PC-3 (cell line): ENCODE data around the gene AFF2. TPM values are rescaled to one million over a fixed set of nuclear protein-coding genes. Genes with fewer than 3 reads are reported as not detected.

Experiments
- ATAC-seq: fragments of 200-7000 bp; cut with Tn5 transposase; 2 replicates; pipeline ENCODE4 v1.9.1; 2020; ENCODE audit warnings: mild to moderate bottlenecking, moderate library complexity
- BruUV-seq: library from RNA; stranded (reverse); fragments of 400-500 nt; replicated peaks from 2 replicates; lab custom pipeline; 2021; lab: Mats Ljungman, UMichigan
- CTCF ChIA-PET: fragments of 300-600 bp; sonication (Branson Sonifier 250); formaldehyde crosslinking; loops from one replicate; lab custom pipeline; 2022; ENCODE audit warnings: antibody characterized with exemption; lab: Charles Lee
- POLR2A ChIA-PET: fragments of 300-600 bp; sonication (Branson Sonifier 250); formaldehyde crosslinking; loops from one replicate; lab custom pipeline; 2022; ENCODE audit warnings: antibody characterized with exemption; ENCODE audit not compliant: unreplicated experiment; lab: Charles Lee
- DNase-seq: peaks from one replicate; pipeline ENCODE4 v3.0.0-alpha.2; 2015
- H2AFZ ChIP-seq: fragments of 300-600 bp; sonication (generic); 2 replicates; pipeline ENCODE4 v1.6.0; 2016; ENCODE audit warnings: antibody characterized with exemption, low read length
- H3F3A ChIP-seq: fragments of 300-600 bp; sonication (generic); one replicate; pipeline ENCODE4 v1.6.0; 2017; ENCODE audit warnings: antibody characterized with exemption, low read length, control low read depth, mild to moderate bottlenecking; ENCODE audit not compliant: unreplicated experiment
- H3K27ac ChIP-seq: fragments of 300-600 bp; sonication (generic); 2 replicates; pipeline ENCODE4 v1.5.1; 2016; ENCODE audit warnings: mild to moderate bottlenecking, low read length
- H3K27me3 ChIP-seq: fragments of 300-600 bp; sonication (generic); 2 replicates; pipeline ENCODE4 v1.6.1; 2016; ENCODE audit warnings: low read length, mixed read lengths
- H3K36me3 ChIP-seq: fragments of 300-600 bp; sonication (generic); 2 replicates; pipeline ENCODE4 v1.6.1; 2016; ENCODE audit warnings: low read depth, mixed run types, low read length, mixed read lengths
- H3K4me1 ChIP-seq: fragments of 300-600 bp; sonication (generic); 2 replicates; pipeline ENCODE4 v1.5.1; 2016; ENCODE audit warnings: low read length; ENCODE audit not compliant: insufficient read depth
- H3K4me2 ChIP-seq: fragments of 300-600 bp; sonication (generic); 2 replicates; pipeline ENCODE4 v1.6.0; 2016; ENCODE audit warnings: low read length
- H3K4me3 ChIP-seq: fragments of 300-600 bp; sonication (generic); 2 replicates; pipeline ENCODE4 v1.5.1; 2016; ENCODE audit warnings: mild to moderate bottlenecking, low read length, mixed read lengths
- H3K79me2 ChIP-seq: fragments of 300-600 bp; sonication (generic); 2 replicates; pipeline ENCODE4 v1.6.1; 2017; ENCODE audit warnings: low read length, mixed read lengths
- H3K9ac ChIP-seq: fragments of 300-600 bp; sonication (generic); 2 replicates; pipeline ENCODE4 v1.6.0; 2016; ENCODE audit warnings: mild to moderate bottlenecking, low read length
- H3K9me2 ChIP-seq: fragments of 300-600 bp; sonication (generic); replicated peaks from 2 replicates; pipeline ENCODE4 v1.6.1; 2016; ENCODE audit warnings: mixed run types, low read length, mixed read lengths
- H3K9me3 ChIP-seq: fragments of 300-600 bp; sonication (generic); 2 replicates; pipeline ENCODE4 v1.6.1; 2016; ENCODE audit warnings: low read length, mixed read lengths
- H4K20me1 ChIP-seq: fragments of 300-600 bp; sonication (generic); 2 replicates; pipeline ENCODE4 v1.6.1; 2016; ENCODE audit warnings: low read length, mixed read lengths
- EZH2 ChIP-seq: fragments of 300-600 bp; sonication (generic); IDR thresholded peaks from one replicate; pipeline ENCODE4 v1.6.1; 2017; ENCODE audit warnings: antibody characterized with exemption, mild to moderate bottlenecking, low read length; ENCODE audit not compliant: unreplicated experiment
- EZH2phosphoT487 ChIP-seq: fragments of 300-600 bp; sonication (generic); IDR thresholded peaks from 2 replicates; pipeline ENCODE4 v1.6.1; 2018; ENCODE audit warnings: mild to moderate bottlenecking, antibody characterized with exemption, low read length, borderline replicate concordance
- intact Hi-C: fragments of 100-400 bp; cut with micrococcal nuclease; formaldehyde crosslinking; loops from 2 replicates; pipeline ENCODE4 v1.9.0; 2023
- total RNA-seq: library from RNA; depleted of rRNA; stranded (reverse); fragments of >200 nt; gene quantifications from 2 replicates; pipeline ENCODE4 v1.2.3, GENCODE V29; 2014
- TF ChIP-seq, protein P1 (sequence below): fragments of 300-600 bp; sonication (generic); conservative IDR thresholded peaks from 2 replicates; pipeline ENCODE4 v1.5.1; 2017; ENCODE audit warnings: antibody characterized with exemption, low read depth, mild to moderate bottlenecking, low read length

Gene AFF2
- total RNA-seq, 1 experiment from 2014 or later = not detected

- ChIA-PET CTCF (no interaction called here), POLR2A (no interaction called here)
- Histone ChIP-seq H3K36me3 (no peaks in the 10 kb centered on the region), H2AFZ (no peak overlapping the region), H4K20me1 (no peaks in the 10 kb centered on the region), H3K9me2 (no peaks in the 10 kb centered on the region), H3K4me2 (no peak overlapping the region), H3K4me3 (no peak overlapping the region), H3K4me1 (no peaks in the 10 kb centered on the region), H3K27ac (no peak overlapping the region), H3K27me3 (no peaks in the 10 kb centered on the region), H3F3A (no peaks in the 10 kb centered on the region), H3K9ac (no peak overlapping the region), H3K79me2 (no peaks in the 10 kb centered on the region), H3K9me3 (no peaks in the 10 kb centered on the region; the same call in 1 of the 2 replicates)
- no peak for DNase-seq
- intact Hi-C loops = no loop called here
- no TSS peak for BruUV-seq
- TF ChIP-seq EZH2phosphoT487 = no peak
- no peak for TF ChIP-seq EZH2
- TF ChIP-seq, protein P1, sequence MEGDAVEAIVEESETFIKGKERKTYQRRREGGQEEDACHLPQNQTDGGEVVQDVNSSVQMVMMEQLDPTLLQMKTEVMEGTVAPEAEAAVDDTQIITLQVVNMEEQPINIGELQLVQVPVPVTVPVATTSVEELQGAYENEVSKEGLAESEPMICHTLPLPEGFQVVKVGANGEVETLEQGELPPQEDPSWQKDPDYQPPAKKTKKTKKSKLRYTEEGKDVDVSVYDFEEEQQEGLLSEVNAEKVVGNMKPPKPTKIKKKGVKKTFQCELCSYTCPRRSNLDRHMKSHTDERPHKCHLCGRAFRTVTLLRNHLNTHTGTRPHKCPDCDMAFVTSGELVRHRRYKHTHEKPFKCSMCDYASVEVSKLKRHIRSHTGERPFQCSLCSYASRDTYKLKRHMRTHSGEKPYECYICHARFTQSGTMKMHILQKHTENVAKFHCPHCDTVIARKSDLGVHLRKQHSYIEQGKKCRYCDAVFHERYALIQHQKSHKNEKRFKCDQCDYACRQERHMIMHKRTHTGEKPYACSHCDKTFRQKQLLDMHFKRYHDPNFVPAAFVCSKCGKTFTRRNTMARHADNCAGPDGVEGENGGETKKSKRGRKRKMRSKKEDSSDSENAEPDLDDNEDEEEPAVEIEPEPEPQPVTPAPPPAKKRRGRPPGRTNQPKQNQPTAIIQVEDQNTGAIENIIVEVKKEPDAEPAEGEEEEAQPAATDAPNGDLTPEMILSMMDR = no peak
- ATAC-seq = no peak
Observed at GRCh38 chrX:148794350-148794749, 293.9 kb downstream of the AFF2 start.

DNA sequence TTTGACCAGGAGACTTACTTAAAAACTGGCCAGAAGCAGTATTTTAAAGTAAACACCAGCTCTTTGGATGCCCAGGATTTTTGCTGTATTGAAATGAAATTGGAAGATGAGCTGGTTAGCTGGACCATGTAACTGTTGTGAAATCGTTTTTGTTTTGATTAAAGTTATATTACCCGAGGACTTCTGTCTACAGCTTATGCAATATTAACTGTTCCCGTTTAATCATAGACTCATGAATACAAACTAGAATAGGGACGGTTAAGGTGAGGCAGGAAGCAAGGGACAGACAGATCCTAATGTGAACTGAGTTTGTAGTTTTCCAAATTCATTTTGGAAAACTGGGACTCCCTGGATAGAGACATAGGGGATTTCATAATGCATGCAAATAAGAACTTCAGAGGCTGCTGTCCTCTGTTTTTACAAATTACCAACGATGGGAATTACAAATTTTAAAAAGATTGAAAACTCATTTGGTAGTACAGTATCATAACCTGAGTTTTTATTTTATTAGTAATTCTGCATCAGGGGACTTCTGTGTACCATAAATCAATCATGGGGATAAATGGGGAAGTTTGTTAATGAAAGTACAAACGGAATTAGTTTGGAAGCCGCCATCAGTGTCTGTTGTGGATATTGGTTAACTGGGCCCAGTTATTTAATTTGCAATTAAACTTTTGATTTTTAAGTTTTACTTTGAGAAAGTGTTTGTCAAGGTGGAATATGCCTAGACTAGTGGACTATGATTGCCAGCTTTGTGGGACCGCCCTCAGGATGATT lies 304.4 kb downstream of the AFF2 start:
- ChIA-PET CTCF (no interaction called here), POLR2A (no interaction called here)
- no peaks in the 10 kb centered on the region for H3F3A ChIP-seq
- H2AFZ ChIP-seq = no peak overlapping the region
- H3K27ac ChIP-seq = no peak overlapping the region
- TF ChIP-seq, protein P1 = no peak
- TF ChIP-seq EZH2 (no peak), EZH2phosphoT487 (no peak)
- H3K9me3 ChIP-seq = no peaks in the 10 kb centered on the region
- DNase-seq (no peak), ATAC-seq (no peak)
- H3K36me3 ChIP-seq = no peaks in the 10 kb centered on the region
- no peak overlapping the region for H3K4me3 ChIP-seq
- no TSS peak for BruUV-seq
- intact Hi-C loops = no loop called here
- no peaks in the 10 kb centered on the region for H3K27me3 ChIP-seq
- H3K79me2 ChIP-seq = no peaks in the 10 kb centered on the region
- H3K9ac ChIP-seq = no peak overlapping the region
- no peaks in the 10 kb centered on the region for H4K20me1 ChIP-seq
- no peaks in the 10 kb centered on the region for H3K4me1 ChIP-seq
- no peaks in the 10 kb centered on the region for H3K9me2 ChIP-seq
- H3K4me2 ChIP-seq = no peak overlapping the region

DNA sequence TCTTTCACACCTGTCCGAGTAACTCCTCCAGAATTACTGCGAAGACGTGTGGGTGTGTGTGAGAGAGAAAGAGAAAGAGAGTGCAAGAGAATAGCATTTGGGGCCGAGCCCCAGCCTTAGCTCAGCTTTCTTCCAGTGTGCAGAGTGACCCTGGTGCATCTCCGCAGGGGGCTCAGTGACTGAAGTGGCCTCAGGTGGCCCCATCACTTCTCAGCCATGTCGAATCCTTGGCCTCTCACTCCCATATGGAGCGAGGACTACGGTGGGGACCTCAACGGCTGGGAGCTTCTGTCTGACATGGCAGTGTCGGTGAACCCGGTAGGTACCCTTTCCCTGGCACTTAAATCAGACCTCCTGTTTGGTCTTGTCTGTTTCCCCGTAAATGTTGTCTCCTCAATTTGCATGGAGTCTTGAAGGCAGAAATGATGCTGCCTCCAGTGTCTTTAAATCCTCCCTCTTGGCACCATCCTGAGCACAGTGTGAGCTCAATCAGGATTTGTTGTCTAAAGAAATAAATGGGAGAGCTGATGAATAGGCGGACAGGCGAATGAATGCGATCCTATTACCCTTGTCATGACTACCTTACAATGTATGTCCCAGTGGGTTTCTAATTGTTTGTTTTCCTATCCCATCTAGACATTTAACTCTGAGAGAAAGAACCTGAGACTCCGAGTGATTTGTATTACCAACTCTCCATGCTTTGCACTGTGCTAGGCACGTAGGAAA lies 305.9 kb downstream of the AFF2 start:
- no peak overlapping the region for H3K4me3 ChIP-seq
- H3K9me2 ChIP-seq = no peaks in the 10 kb centered on the region
- CTCF ChIA-PET = no interaction called here
- no peaks in the 10 kb centered on the region for H3F3A ChIP-seq
- no peaks in the 10 kb centered on the region for H3K79me2 ChIP-seq
- H3K27me3 ChIP-seq = no peaks in the 10 kb centered on the region
- H3K9ac ChIP-seq = no peak overlapping the region
- no peak for DNase-seq
- no peak overlapping the region for H2AFZ ChIP-seq
- no peak for TF ChIP-seq EZH2
- TF ChIP-seq EZH2phosphoT487 = no peak
- TF ChIP-seq, protein P1 = no peak
- H4K20me1 ChIP-seq = no peaks in the 10 kb centered on the region
- no peak overlapping the region for H3K27ac ChIP-seq
- H3K36me3 ChIP-seq = no peaks in the 10 kb centered on the region
- POLR2A ChIA-PET = no interaction called here
- no peaks in the 10 kb centered on the region for H3K9me3 ChIP-seq
- no peak overlapping the region for H3K4me2 ChIP-seq
- no peak for ATAC-seq
- H3K4me1 ChIP-seq = no peaks in the 10 kb centered on the region
- no TSS peak for BruUV-seq
- intact Hi-C loops = no loop called here
